Endothelial cell of umbilical vein (primary cell): ENCODE data around the gene KRTCAP2. TPM values are rescaled to one million over a fixed set of nuclear protein-coding genes. Genes with fewer than 3 reads are reported as not detected.
A peak's percentile ranks its signal among the peaks of the same experiment; 100 is the strongest.

Source experiments
- BruUV-seq: library from RNA; stranded (reverse); fragments of 400-500 nt; replicated peaks from 2 replicates; lab custom pipeline; 2021; lab: Mats Ljungman, UMichigan
- CTCF ChIA-PET: fragments of 300-600, 350-600 bp; sonication (Branson Sonifier 250); formaldehyde crosslinking; loops from one replicate; lab custom pipeline; 2021; ENCODE audit warnings: antibody characterized with exemption, inconsistent platforms; lab: Charles Lee
- POLR2A ChIA-PET: fragments of 300-600, 350-600 bp; sonication (Branson Sonifier 250); formaldehyde crosslinking; loops from one replicate; lab custom pipeline; 2021; ENCODE audit warnings: antibody characterized with exemption, inconsistent platforms; lab: Charles Lee
- DNase-seq: peaks from one replicate; pipeline ENCODE4 v3.0.0-alpha.2; 2011; ENCODE audit warnings: low read depth, low spot score
- FAIRE-seq: peaks from 2 replicates; lab custom pipeline; 2011; peaks lifted over from hg19 to GRCh38; lab: Jason Lieb, UNC
- H2AFZ ChIP-seq: 2 replicates; pipeline ENCODE4 v1.6.0; 2012; ENCODE audit warnings: low read depth, low read length, control low read depth, inconsistent platforms
- H3K27ac ChIP-seq: 2 replicates; pipeline ENCODE4 v1.5.1; 2011; ENCODE audit warnings: low read depth, mild to moderate bottlenecking, control low read depth, low read length, moderate library complexity; ENCODE audit not compliant: insufficient read depth
- H3K27me3 ChIP-seq, 2 experiments: 2 replicates each; pipeline versions ENCODE4 v1.6.0 to v1.6.1; 2011; ENCODE audit warnings: low read length in 2 of 2, mixed read lengths in 1 of 2; ENCODE audit not compliant: control insufficient read depth in 2 of 2, insufficient read depth in 2 of 2
- H3K36me3 ChIP-seq, 2 experiments: 2 replicates in 1 of 2; 3 replicates in 1 of 2; pipeline ENCODE4 v1.5.1; 2011; ENCODE audit warnings: low read length in 2 of 2, mild to moderate bottlenecking in 1 of 2, moderate library complexity in 1 of 2; ENCODE audit not compliant: control insufficient read depth in 2 of 2, insufficient read depth in 2 of 2; ENCODE audit errors: extremely low read depth in 1 of 2
- H3K4me1 ChIP-seq: 3 replicates; pipeline ENCODE4 v1.5.1; 2011; ENCODE audit warnings: mild to moderate bottlenecking, low read length; ENCODE audit not compliant: control insufficient read depth, insufficient read depth; ENCODE audit errors: extremely low read depth
- H3K4me2 ChIP-seq: 2 replicates; pipeline ENCODE4 v1.6.1; 2011; ENCODE audit warnings: low read length, control low read depth, mixed read lengths; ENCODE audit not compliant: insufficient read depth
- H3K4me3 ChIP-seq, 3 experiments: fragments of 200-600 bp in 1 of 3; sonication (generic), shearing (Covaris generic) in 1 of 3; replicated peaks in 1 of 3; 2 replicates each; pipeline ENCODE4 v1.5.1; 2011 to 2016; ENCODE audit warnings: control low read depth in 3 of 3, low read length in 3 of 3, mild to moderate bottlenecking in 2 of 3, inconsistent platforms in 1 of 3, low read depth in 1 of 3, moderate library complexity in 1 of 3; ENCODE audit not compliant: insufficient read depth in 1 of 3
- H3K79me2 ChIP-seq: 2 replicates; pipeline ENCODE4 v1.6.0; 2012; ENCODE audit warnings: low read length, inconsistent platforms; ENCODE audit not compliant: control insufficient read depth, insufficient read depth
- H3K9ac ChIP-seq: replicated peaks from 2 replicates; pipeline ENCODE3; 2011; ENCODE audit warnings: low read length, control low read depth; ENCODE audit not compliant: insufficient read depth; ENCODE audit errors: extremely low read depth
- H3K9me1 ChIP-seq: replicated peaks from 3 replicates; pipeline ENCODE4 v1.6.0; 2011; ENCODE audit warnings: mild to moderate bottlenecking, low read length; ENCODE audit not compliant: control insufficient read depth, insufficient read depth; ENCODE audit errors: extremely low read depth
- H3K9me3 ChIP-seq: replicated peaks from 2 replicates; pipeline ENCODE4 v1.5.1; 2012; ENCODE audit warnings: low read length, inconsistent platforms; ENCODE audit not compliant: control insufficient read depth, insufficient read depth
- H4K20me1 ChIP-seq: replicated peaks from 2 replicates; pipeline ENCODE3; 2011; ENCODE audit warnings: mild to moderate bottlenecking, low read length; ENCODE audit not compliant: control insufficient read depth, insufficient read depth; ENCODE audit errors: extremely low read depth
- CTCF ChIP-seq, 2 donors: IDR thresholded peaks; 1 replicate in 1 of 2; 2 replicates in 1 of 2; pipeline ENCODE4 v1.5.1; 2011; ENCODE audit warnings: low read length in 2 of 2, mild to moderate bottlenecking in 2 of 2, moderate library complexity in 2 of 2, control low read depth in 1 of 2, inconsistent platforms in 1 of 2, low read depth in 1 of 2; ENCODE audit not compliant: insufficient read depth in 1 of 2; ENCODE audit errors: extremely low read depth in 1 of 2
- EZH2 ChIP-seq: IDR thresholded peaks from 2 replicates; pipeline ENCODE4 v1.6.1; 2012; ENCODE audit warnings: borderline replicate concordance, low read depth, mild to moderate bottlenecking, moderate library complexity, low read length, inconsistent platforms; ENCODE audit not compliant: severe bottlenecking
- FOS ChIP-seq: IDR thresholded peaks from 2 replicates; pipeline ENCODE4 v1.6.1; 2011; ENCODE audit warnings: mild to moderate bottlenecking, low read length, moderate library complexity, borderline replicate concordance; ENCODE audit not compliant: insufficient read depth
- GATA2 ChIP-seq: IDR thresholded peaks from 2 replicates; pipeline ENCODE4 v1.7.0; 2011; ENCODE audit warnings: low read depth, mild to moderate bottlenecking, moderate library complexity, mixed read lengths, low read length; ENCODE audit not compliant: insufficient read length, insufficient read depth
- JUN ChIP-seq: IDR thresholded peaks from 2 replicates; pipeline ENCODE4 v1.6.1; 2011; ENCODE audit warnings: borderline replicate concordance, low read depth; ENCODE audit not compliant: insufficient read length, insufficient read depth
- MAX ChIP-seq: IDR thresholded peaks from 2 replicates; pipeline ENCODE4 v1.6.1; 2011; ENCODE audit not compliant: insufficient read depth, insufficient read length
- MYC ChIP-seq: IDR thresholded peaks from one replicate; pipeline ENCODE4 v1.6.1; 2011; ENCODE audit warnings: mild to moderate bottlenecking, low read depth, low read length
- POLR2A ChIP-seq: IDR thresholded peaks from 2 replicates; pipeline ENCODE4 v1.6.1; 2012; ENCODE audit warnings: low read depth, mild to moderate bottlenecking, control low read depth, low read length
- POLR2AphosphoS5 ChIP-seq: IDR thresholded peaks from 2 replicates; pipeline ENCODE4 v1.6.1; 2012; ENCODE audit warnings: low read depth, mild to moderate bottlenecking, control low read depth, low read length, moderate library complexity; ENCODE audit not compliant: insufficient read depth
- dilution Hi-C: fragments of 300-500 bp; cut with MboI; formaldehyde crosslinking; loops from one replicate; pipeline ENCODE4 v1.15.0; 2019; ENCODE audit warnings: low sequenced_read_pairs; ENCODE audit not compliant: extremely low pct_ligation_motif_present
- intact Hi-C: fragments of 100-400 bp; cut with micrococcal nuclease; formaldehyde crosslinking; loops from one replicate; pipeline ENCODE4 v1.10.0; 2022
- polyA plus RNA-seq, 4 experiments: library from polyadenylated mRNA; depleted of rRNA in 3 of 4; stranded (reverse) in 3 of 4; unstranded in 1 of 4; fragments of >200 nt; gene quantifications; 2 replicates each; pipeline versions ENCODE4 v1.2.1 to v1.2.3, GENCODE V29; 2011 to 2012; ENCODE audit warnings: missing spikeins in 1 of 4
- total RNA-seq: library from RNA; stranded (reverse); gene quantifications from 2 replicates; pipeline ENCODE4 v1.2.3, GENCODE V29; 2021

KRTCAP2 gene
- total and polyA plus RNA-seq, 2 donors (not counting 3 experiments of a cell fraction or from before 2014, with no cell fraction given), result 207 to 362 TPM

- Histone ChIP-seq H3K27ac (peak overlapping the region; percentile 98), H3K4me1 (peaks cover 38% of the 10 kb centered on the region), H3K4me3 (peak overlapping the region in 2 of 3 experiments; percentile 13 to 47), H3K79me2 (peaks cover 26% of the 10 kb centered on the region), H3K9me1 (no peaks in the 10 kb centered on the region), H3K36me3 (peaks cover 14 to 23% of the 10 kb centered on the region in 2 experiments), H3K9me3 (no peaks in the 10 kb centered on the region), H2AFZ (no peak overlapping the region), H3K27me3 (peaks cover 0 to 1% of the 10 kb centered on the region in 2 experiments), H3K4me2 (peak overlapping the region; percentile 61), H4K20me1 (no peaks in the 10 kb centered on the region), H3K9ac (peak overlapping the region; percentile 44)
- ChIA-PET POLR2A (no interaction called here), CTCF (interaction anchor here (0.7 to 15.5 kb wide), 7 partner anchors 12 to 92 kb away, joined by 3 to 204 read pairs (median 7); partner anchors contain the start of gene KRTCAP2)
- BruUV-seq, result TSS peak; percentile 15
- intact Hi-C loops, result no loop called here
- DNase-seq, result peak; percentile 39
- no peak for FAIRE-seq
- dilution Hi-C loops, result no loop called here
- TF ChIP-seq GATA2, result no peak
- TF ChIP-seq POLR2AphosphoS5, result no peak
- TF ChIP-seq MYC, result no peak
- TF ChIP-seq EZH2, result no peak
- TF ChIP-seq FOS, result no peak
- TF ChIP-seq POLR2A, result no peak
- no peak for TF ChIP-seq CTCF (IDR thresholded peaks at IDR 0.05; ENCODE audit: extremely low read depth in 1 of 2, insufficient read depth in 1 of 2, low read depth in 1 of 2, low read length in 2 of 2)
- TF ChIP-seq JUN, result no peak
- TF ChIP-seq MAX, result no peak
Measured at GRCh38 chr1:155136748-155137147, 36.4 kb downstream of the KRTCAP2 start.
